H9 (cell line): ENCODE measurements around the gene PTPRF. TPM values are rescaled to one million over a fixed set of nuclear protein-coding genes. Genes with fewer than 3 reads are reported as not detected.

Experiments
- DNase-seq: peaks from one replicate; pipeline ENCODE4 v3.0.0-alpha.2; 2017
- H2AFZ ChIP-seq: one replicate; pipeline ENCODE4 v1.6.1; 2013; ENCODE audit warnings: mild to moderate bottlenecking, low read length, control low read depth, moderate library complexity
- H2AK5ac ChIP-seq: 2 replicates; pipeline ENCODE4 v1.6.1; 2013; ENCODE audit warnings: low read length, control low read depth, mixed read lengths; ENCODE audit not compliant: insufficient read length
- H2BK120ac ChIP-seq: one replicate; pipeline ENCODE4 v1.6.1; 2013; ENCODE audit warnings: low read depth, mild to moderate bottlenecking, low read length, control low read depth, inconsistent platforms; ENCODE audit not compliant: poor library complexity, severe bottlenecking
- H2BK12ac ChIP-seq: 2 replicates; pipeline ENCODE4 v1.6.1; 2013; ENCODE audit warnings: low read length, control low read depth, mixed read lengths, low read depth; ENCODE audit not compliant: insufficient read length
- H2BK15ac ChIP-seq: 2 replicates; pipeline ENCODE4 v1.6.1; 2013; ENCODE audit warnings: low read depth, low read length, control low read depth
- H2BK20ac ChIP-seq: one replicate; pipeline ENCODE4 v1.6.1; 2013; ENCODE audit warnings: low read depth, mild to moderate bottlenecking, low read length, control low read depth, inconsistent platforms; ENCODE audit not compliant: poor library complexity, severe bottlenecking
- H2BK5ac ChIP-seq: 2 replicates; pipeline ENCODE4 v1.6.1; 2013; ENCODE audit warnings: low read length, control low read depth, mixed read lengths; ENCODE audit not compliant: insufficient read length
- H3K14ac ChIP-seq: 2 replicates; pipeline ENCODE4 v1.6.1; 2013; ENCODE audit warnings: low read length, control low read depth; ENCODE audit not compliant: insufficient read depth
- H3K18ac ChIP-seq: 2 replicates; pipeline ENCODE4 v1.6.1; 2013; ENCODE audit warnings: low read depth, mild to moderate bottlenecking, mixed read lengths, low read length, control low read depth; ENCODE audit not compliant: insufficient read length
- H3K23ac ChIP-seq: 2 replicates; pipeline ENCODE4 v1.6.1; 2013; ENCODE audit warnings: low read length, control low read depth, mixed read lengths, low read depth; ENCODE audit not compliant: insufficient read length
- H3K23me2 ChIP-seq: 2 replicates; pipeline ENCODE4 v1.6.1; 2013; ENCODE audit warnings: low read depth, mild to moderate bottlenecking, mixed read lengths, low read length, control low read depth; ENCODE audit not compliant: insufficient read length, poor library complexity, severe bottlenecking
- H3K27ac ChIP-seq: 2 replicates; pipeline ENCODE4 v1.5.1; 2013; ENCODE audit warnings: low read length, control low read depth, mixed read lengths, low read depth; ENCODE audit not compliant: insufficient read length
- H3K27me3 ChIP-seq: 2 replicates; pipeline ENCODE4 v1.6.1; 2013; ENCODE audit warnings: low read length, control low read depth, inconsistent platforms; ENCODE audit not compliant: insufficient read depth
- H3K4ac ChIP-seq: 2 replicates; pipeline ENCODE4 v1.6.1; 2013; ENCODE audit warnings: low read depth, mild to moderate bottlenecking, control low read depth, inconsistent platforms, low read length, moderate library complexity
- H3K4me1 ChIP-seq: 2 replicates; pipeline ENCODE4 v1.6.1; 2013; ENCODE audit warnings: low read length, control low read depth, inconsistent platforms; ENCODE audit not compliant: insufficient read depth
- H3K4me2 ChIP-seq: 2 replicates; pipeline ENCODE4 v1.6.1; 2013; ENCODE audit warnings: low read length, control low read depth, mixed read lengths; ENCODE audit not compliant: insufficient read length, insufficient read depth
- H3K56ac ChIP-seq: 2 replicates; pipeline ENCODE4 v1.6.1; 2013; ENCODE audit warnings: low read depth, mild to moderate bottlenecking, mixed read lengths, low read length, control low read depth; ENCODE audit not compliant: insufficient read length
- H3K79me1 ChIP-seq: 2 replicates; pipeline ENCODE4 v1.6.1; 2013; ENCODE audit warnings: low read depth, mild to moderate bottlenecking, moderate library complexity, low read length, control low read depth, inconsistent platforms; ENCODE audit not compliant: insufficient read depth, poor library complexity, severe bottlenecking
- H3K79me2 ChIP-seq: 2 replicates; pipeline ENCODE4 v1.6.1; 2013; ENCODE audit warnings: low read length, control low read depth, inconsistent platforms; ENCODE audit not compliant: insufficient read depth
- H3K9ac ChIP-seq: 2 replicates; pipeline ENCODE4 v1.6.1; 2013; ENCODE audit warnings: low read length, control low read depth, mixed read lengths; ENCODE audit not compliant: insufficient read length; ENCODE audit errors: extremely low read depth
- H3K9me3 ChIP-seq: one replicate; pipeline ENCODE4 v1.6.1; 2013; ENCODE audit warnings: low read depth, low read length, inconsistent platforms; ENCODE audit not compliant: control insufficient read depth
- H3T11ph ChIP-seq: one replicate; pipeline ENCODE4 v1.6.1; 2013; ENCODE audit warnings: mild to moderate bottlenecking, low read length, control low read depth, inconsistent platforms
- H4K20me1 ChIP-seq: one replicate; pipeline ENCODE4 v1.6.1; 2013; ENCODE audit not compliant: control insufficient read depth, insufficient read length, insufficient read depth
- H4K5ac ChIP-seq: 2 replicates; pipeline ENCODE4 v1.6.1; 2013; ENCODE audit warnings: low read depth, mild to moderate bottlenecking, mixed read lengths, low read length, control low read depth; ENCODE audit not compliant: insufficient read length
- H4K8ac ChIP-seq: replicated peaks from 2 replicates; pipeline ENCODE4 v1.6.1; 2013; ENCODE audit warnings: low read length, control low read depth, mixed read lengths, low read depth; ENCODE audit not compliant: insufficient read length
- H4K91ac ChIP-seq: 2 replicates; pipeline ENCODE4 v1.6.1; 2013; ENCODE audit warnings: low read depth, mild to moderate bottlenecking, moderate library complexity, mixed read lengths, low read length, control low read depth; ENCODE audit not compliant: insufficient read length
- H3K27ac Mint-ChIP-seq, 3 experiments: 2 replicates in 2 of 3; 3 replicates in 1 of 3; pipeline ENCODE4 v1.8.0; 2020 to 2021; ENCODE audit warnings: mixed read lengths in 3 of 3, mild to moderate bottlenecking in 1 of 3, moderate library complexity in 1 of 3
- H3K27me3 Mint-ChIP-seq: 2 replicates; pipeline ENCODE4 v1.8.0; 2021; ENCODE audit warnings: low read depth, mild to moderate bottlenecking, moderate library complexity, mixed read lengths
- H3K36me3 Mint-ChIP-seq, 3 experiments: 2 replicates in 2 of 3; 3 replicates in 1 of 3; pipeline ENCODE4 v1.8.0; 2020 to 2021; ENCODE audit warnings: low read depth in 3 of 3, mixed read lengths in 3 of 3; ENCODE audit not compliant: insufficient read depth in 1 of 3
- H3K4me1 Mint-ChIP-seq, 2 experiments: 2 replicates each; pipeline ENCODE4 v1.8.0; 2020; ENCODE audit warnings: mixed read lengths in 2 of 2
- H3K4me3 Mint-ChIP-seq, 2 experiments: 2 replicates in 1 of 2; 3 replicates in 1 of 2; pipeline ENCODE4 v1.8.0; 2020 to 2021; ENCODE audit warnings: mild to moderate bottlenecking in 2 of 2, mixed read lengths in 2 of 2, moderate library complexity in 1 of 2
- H3K9me3 Mint-ChIP-seq, 2 experiments: 2 replicates in 1 of 2; 3 replicates in 1 of 2; pipeline ENCODE4 v1.8.0; 2020; ENCODE audit warnings: mild to moderate bottlenecking in 2 of 2, mixed read lengths in 2 of 2, moderate library complexity in 1 of 2
- CTCF ChIP-seq: fragments of 200-600 bp; sonication (generic); conservative IDR thresholded peaks from 3 replicates; pipeline ENCODE4 v1.8.0; 2021; ENCODE audit warnings: antibody characterized with exemption, mild to moderate bottlenecking
- WGBS: extraction: QIAGEN DNeasy Blood & Tissue Kit; methylation state at CpG from one replicate; pipeline ENCODE4 v1.1.7; 2013; ENCODE audit warnings: missing lambda C conversion rate, low lambda C conversion rate, mixed read lengths; ENCODE audit not compliant: insufficient read length; ENCODE audit errors: extremely low coverage; 5-methylcytosine and 5-hydroxymethylcytosine counted together
- total RNA-seq: library from RNA; stranded (reverse); gene quantifications from 2 replicates; pipeline ENCODE4 v1.2.1, GENCODE V29; 2021

PTPRF gene
- total RNA-seq, 1 experiment from 2014 or later: 193 TPM

- no CpG with 5 or more reads among the region's 13 CpGs for WGBS
- H3K23me2 ChIP-seq: no peaks in the 10 kb centered on the region
Measured at GRCh38 chr1:43522776-43523480, 7.8 kb upstream of the PTPRF start.

More at GRCh38 chr1:43522776-43523480, 7.8 kb upstream of the PTPRF start:
- Histone ChIP-seq H2AK5ac (no peak overlapping the region), H3K79me1 (no peaks in the 10 kb centered on the region), H4K91ac (no peak overlapping the region), H3K9ac (no peak overlapping the region), H3K18ac (no peak overlapping the region), H3K27me3 (no peaks in the 10 kb centered on the region), H3K56ac (no peak overlapping the region), H4K5ac (no peak overlapping the region), H2BK15ac (no peak overlapping the region), H3K27ac (no peak overlapping the region), H3K4me2 (no peak overlapping the region), H3K4me1 (0 out of 2 replicates have a peak, but pooled peaks cover 2% of the 10 kb centered on the region), H3K14ac (no peak overlapping the region), H2BK20ac (no peak overlapping the region), H2BK5ac (no peak overlapping the region), H2BK12ac (no peak overlapping the region), H2AFZ (no peak overlapping the region), H4K20me1 (no peaks in the 10 kb centered on the region), H3K9me3 (no peaks in the 10 kb centered on the region), H2BK120ac (no peak overlapping the region), H3K23ac (no peak overlapping the region), H3K4ac (no peak overlapping the region), H4K8ac (no peak overlapping the region), H3T11ph (no peak overlapping the region), H3K79me2 (no peaks in the 10 kb centered on the region; the same call in 1 of the 2 replicates)
- no peak for TF ChIP-seq CTCF
- Mint-ChIP-seq H3K27ac (no peak overlapping the region), H3K27me3 (peaks cover 28% of the 10 kb centered on the region), H3K9me3 (no peaks in the 10 kb centered on the region; a peak in 1 of 5 replicates), H3K36me3 (no peaks in the 10 kb centered on the region), H3K4me3 (no peak overlapping the region), H3K4me1 (peaks cover 28 to 39% of the 10 kb centered on the region in 2 experiments)
- DNase-seq: no peak
